Peyer's patch (tissue), 4 donors: ENCODE data around the gene B4GALT5.

Experiments used
- POLR2A ChIP-seq, 2 donors: fragments of 450-650 bp; IDR thresholded peaks; one replicate each; pipeline ENCODE4 v1.5.1; 2017; ENCODE audit warnings: antibody characterized with exemption in 2 of 2, mild to moderate bottlenecking in 2 of 2, moderate library complexity in 2 of 2
- TF ChIP-seq, protein P1 (sequence below), 6 experiments: fragments of 450-650 bp in 4 of 6; fragments of 200-600 bp in 2 of 6; sonication (generic) in 1 of 6; IDR thresholded peaks; one replicate each; pipeline ENCODE4 v1.5.1; 2017 to 2019; ENCODE audit warnings: antibody characterized with exemption in 6 of 6, mild to moderate bottlenecking in 3 of 6, moderate library complexity in 1 of 6

DNA sequence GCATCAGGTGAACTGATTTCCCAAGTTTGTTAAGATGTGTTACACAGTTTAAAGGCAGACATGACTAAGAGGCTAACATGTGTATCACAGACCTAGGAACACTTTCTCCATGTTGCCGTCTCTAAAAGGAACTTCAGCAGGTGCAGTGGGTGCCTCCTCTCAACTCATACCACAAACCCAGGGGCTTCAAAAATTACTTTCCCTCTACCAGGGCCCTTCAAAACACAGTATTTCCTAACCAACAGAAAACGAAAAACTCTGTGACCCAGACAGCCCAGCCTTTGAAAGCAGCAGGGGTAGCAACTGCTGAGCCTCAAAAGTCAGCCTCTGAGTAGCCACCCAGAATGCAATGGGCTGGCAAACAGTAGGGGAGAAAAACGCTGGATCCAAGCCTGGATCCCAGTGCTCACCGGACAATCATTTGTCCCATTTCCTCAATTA lies 28.5 kb downstream of the B4GALT5 start:
- TF ChIP-seq POLR2A (IDR thresholded peaks at IDR 0.05), result no peak
- TF ChIP-seq, protein P1, sequence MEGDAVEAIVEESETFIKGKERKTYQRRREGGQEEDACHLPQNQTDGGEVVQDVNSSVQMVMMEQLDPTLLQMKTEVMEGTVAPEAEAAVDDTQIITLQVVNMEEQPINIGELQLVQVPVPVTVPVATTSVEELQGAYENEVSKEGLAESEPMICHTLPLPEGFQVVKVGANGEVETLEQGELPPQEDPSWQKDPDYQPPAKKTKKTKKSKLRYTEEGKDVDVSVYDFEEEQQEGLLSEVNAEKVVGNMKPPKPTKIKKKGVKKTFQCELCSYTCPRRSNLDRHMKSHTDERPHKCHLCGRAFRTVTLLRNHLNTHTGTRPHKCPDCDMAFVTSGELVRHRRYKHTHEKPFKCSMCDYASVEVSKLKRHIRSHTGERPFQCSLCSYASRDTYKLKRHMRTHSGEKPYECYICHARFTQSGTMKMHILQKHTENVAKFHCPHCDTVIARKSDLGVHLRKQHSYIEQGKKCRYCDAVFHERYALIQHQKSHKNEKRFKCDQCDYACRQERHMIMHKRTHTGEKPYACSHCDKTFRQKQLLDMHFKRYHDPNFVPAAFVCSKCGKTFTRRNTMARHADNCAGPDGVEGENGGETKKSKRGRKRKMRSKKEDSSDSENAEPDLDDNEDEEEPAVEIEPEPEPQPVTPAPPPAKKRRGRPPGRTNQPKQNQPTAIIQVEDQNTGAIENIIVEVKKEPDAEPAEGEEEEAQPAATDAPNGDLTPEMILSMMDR (IDR thresholded peaks at IDR 0.05), result no peak
